Measurements from ENCODE around the gene PSAPL1. TPM values are rescaled to one million over a fixed set of nuclear protein-coding genes. Genes with fewer than 3 reads are reported as not detected.

The PSAPL1 gene
- total and polyA plus RNA-seq, 9 of the 15 experiments (the other 6 are each of a cell fraction or from before 2014, with no cell fraction given), result not detected

- H3K27ac ChIP-seq (ENCODE audit: extremely low read depth, low read depth, low read length), result no peak overlapping the region; the same call in 2 of the 3 replicates
- in situ Hi-C loops (cut with MboI) (no loop called here), intact Hi-C loops (cut with micrococcal nuclease) (no loop called here)
- H2AFZ ChIP-seq (ENCODE audit: low read depth, low read length), result no peak overlapping the region
- BruUV-seq (replicated peaks), result no TSS peak
- no peaks in the 10 kb centered on the region; a peak in 1 of 5 replicates for H3K4me1 ChIP-seq (replicated peaks in 1 of 2; ENCODE audit: control insufficient read depth in 2 of 2, insufficient read depth in 2 of 2, low read length in 2 of 2)
- 0 out of 2 replicates have a peak, but pooled peaks cover 2% of the 10 kb centered on the region for H3K9me3 ChIP-seq (replicated peaks; ENCODE audit: control insufficient read depth, insufficient read depth, low read depth, low read length)
- H3K36me3 ChIP-seq (ENCODE audit: control insufficient read depth, insufficient read depth, low read length), result no peaks in the 10 kb centered on the region
- 0 out of 2 replicates have a peak, but pooled peaks cover 5% of the 10 kb centered on the region for H4K20me1 ChIP-seq (replicated peaks; ENCODE audit: control insufficient read depth, insufficient read depth, low read length)
- no peak for ATAC-seq
- H3K9me1 ChIP-seq (ENCODE audit: control insufficient read depth, insufficient read depth, low read length), result no peaks in the 10 kb centered on the region
- under 1% methylated on average over 13 of the region's 13 CpGs for WGBS (ENCODE audit: insufficient coverage, low coverage, missing lambda C conversion rate)
- DNase-seq (ENCODE audit: extremely low read depth in 1 of 4, low spot score in 3 of 4), result no peak
- H3K79me2 ChIP-seq (ENCODE audit: control insufficient read depth, insufficient read depth, low read length), result no peaks in the 10 kb centered on the region
- no peak overlapping the region for H3K4me3 ChIP-seq
- POLR2A ChIA-PET, result no interaction called here
- no peak for FAIRE-seq
- H3K27me3 ChIP-seq (ENCODE audit: control insufficient read depth in 2 of 2, insufficient read depth in 2 of 2, low read length in 2 of 2), result peaks cover 6 to 32% of the 10 kb centered on the region in 2 experiments; a peak in 4 of 5 replicates
- no peak overlapping the region for H3K9ac ChIP-seq (ENCODE audit: insufficient read depth in 1 of 2, low read depth in 2 of 2, low read length in 2 of 2)
- CTCF ChIA-PET (ENCODE audit: low intra/inter-chr PET ratio), result no interaction called here
- TF ChIP-seq ZSCAN32 (CRISPR knock-in tag; IDR thresholded peaks at IDR 0.05) (no peak), CC2D1A (IDR thresholded peaks at IDR 0.05) (no peak), THRB (CRISPR knock-in tag; conservative IDR thresholded peaks at IDR 0.05) (no peak), ARID1B (IDR thresholded peaks at IDR 0.05) (no peak), TCF3 (CRISPR knock-in tag; IDR thresholded peaks at IDR 0.05) (no peak), POU5F1 (IDR thresholded peaks at IDR 0.05; ENCODE audit: borderline replicate concordance, low read depth, low read length, partially characterized antibody) (no peak)
- no peak overlapping the region for H3K4me2 ChIP-seq (ENCODE audit: insufficient read depth, low read length)
Observed at GRCh38 chr4:7388627-7389026, 46.1 kb downstream of the PSAPL1 start.
